Measurements from ENCODE around the gene COG5. TPM values are rescaled to one million over a fixed set of nuclear protein-coding genes. Genes with fewer than 3 reads are reported as not detected.

Gene COG5
- polyA plus RNA-seq, 3 donors: 12.7 to 29.0 (median 28.1) TPM

- Mint-ChIP-seq H3K27me3 (ENCODE audit: low read depth in 3 of 3) (no peaks in the 10 kb centered on the region), H3K4me1 (peaks cover 1% of the 10 kb centered on the region), H3K27ac (no peak overlapping the region), H3K4me3 (no peak overlapping the region), H3K9me3 (peaks cover 1 to 11% (median 4%) of the 10 kb centered on the region in 7 donors), H3K36me3 (peaks cover 10 to 13% of the 10 kb centered on the region in 2 donors)
- H3K9me3 ChIP-seq (replicated peaks in 1 of 2; ENCODE audit: control insufficient read depth in 1 of 2, insufficient read depth in 1 of 2, low read length in 2 of 2): peaks cover 3 to 4% of the 10 kb centered on the region in 2 donors
- TF ChIP-seq CTCF (IDR thresholded peaks at IDR 0.05): no peak
- no peak overlapping the region for H3K27ac ChIP-seq (ENCODE audit: low read depth in 1 of 2, low read length in 2 of 2)
- intact Hi-C loops (cut with micrococcal nuclease): no loop called here
- H3K9ac ChIP-seq (ENCODE audit: insufficient read depth, low read length, poor library complexity, severe bottlenecking): no peak overlapping the region
- H4K20me1 ChIP-seq (ENCODE audit: insufficient read depth, low read length): no peaks in the 10 kb centered on the region
- H3K27me3 ChIP-seq (ENCODE audit: control insufficient read depth in 2 of 2, insufficient read depth in 2 of 2, low read length in 2 of 2): no peaks in the 10 kb centered on the region
- no peak for DNase-seq
- H3K4me1 ChIP-seq (ENCODE audit: control insufficient read depth in 1 of 2, insufficient read depth in 2 of 2, low read length in 2 of 2): no peaks in the 10 kb centered on the region
- H2AFZ ChIP-seq (ENCODE audit: insufficient read depth, low read depth, low read length, poor library complexity, severe bottlenecking): no peak overlapping the region
- no peak overlapping the region for H3K4me2 ChIP-seq (replicated peaks; ENCODE audit: extremely low read depth, low read length, poor library complexity, severe bottlenecking)
- WGBS (ENCODE audit: insufficient coverage): no CpG with 5 or more reads among the region's 1 CpG
- no peak overlapping the region for H3K4me3 ChIP-seq (replicated peaks in 1 of 3; ENCODE audit: low read depth in 2 of 3, low read length in 3 of 3)
- H3K79me2 ChIP-seq (ENCODE audit: insufficient read depth, low read length): no peaks in the 10 kb centered on the region
- peaks cover 0 to 16% of the 10 kb centered on the region in 2 donors for H3K36me3 ChIP-seq (replicated peaks in 1 of 2; ENCODE audit: control insufficient read depth in 1 of 2, insufficient read depth in 2 of 2, low read length in 2 of 2)
Observed at GRCh38 chr7:107428642-107429041, 135.1 kb downstream of the COG5 start.

- no peaks in the 10 kb centered on the region for H3K79me2 ChIP-seq (ENCODE audit: insufficient read depth, low read length)
- Mint-ChIP-seq H3K4me3 (no peak overlapping the region), H3K36me3 (peaks cover 8 to 10% of the 10 kb centered on the region in 2 donors), H3K9me3 (peaks cover 0 to 10% (median 3%) of the 10 kb centered on the region in 7 donors), H3K4me1 (peaks cover 1% of the 10 kb centered on the region), H3K27ac (no peak overlapping the region), H3K27me3 (ENCODE audit: low read depth in 3 of 3) (no peaks in the 10 kb centered on the region)
- TF ChIP-seq CTCF (IDR thresholded peaks at IDR 0.05): no peak
- no peak overlapping the region for H2AFZ ChIP-seq (ENCODE audit: insufficient read depth, low read depth, low read length, poor library complexity, severe bottlenecking)
- no peak overlapping the region for H3K4me3 ChIP-seq (replicated peaks in 1 of 3; ENCODE audit: low read depth in 2 of 3, low read length in 3 of 3)
- intact Hi-C loops (cut with micrococcal nuclease): no loop called here
- H3K27ac ChIP-seq (ENCODE audit: low read depth in 1 of 2, low read length in 2 of 2): no peak overlapping the region
- no peaks in the 10 kb centered on the region for H3K27me3 ChIP-seq (ENCODE audit: control insufficient read depth in 2 of 2, insufficient read depth in 2 of 2, low read length in 2 of 2)
- peaks cover 0 to 4% of the 10 kb centered on the region in 2 donors for H3K9me3 ChIP-seq (replicated peaks in 1 of 2; ENCODE audit: control insufficient read depth in 1 of 2, insufficient read depth in 1 of 2, low read length in 2 of 2)
- peaks cover 0 to 16% of the 10 kb centered on the region in 2 donors for H3K36me3 ChIP-seq (replicated peaks in 1 of 2; ENCODE audit: control insufficient read depth in 1 of 2, insufficient read depth in 2 of 2, low read length in 2 of 2)
- 100% methylated on average over 2 of the region's 5 CpGs for WGBS (ENCODE audit: insufficient coverage)
- H3K4me1 ChIP-seq (ENCODE audit: control insufficient read depth in 1 of 2, insufficient read depth in 2 of 2, low read length in 2 of 2): no peaks in the 10 kb centered on the region
- no peaks in the 10 kb centered on the region for H4K20me1 ChIP-seq (ENCODE audit: insufficient read depth, low read length)
- no peak overlapping the region for H3K4me2 ChIP-seq (replicated peaks; ENCODE audit: extremely low read depth, low read length, poor library complexity, severe bottlenecking)
- no peak overlapping the region for H3K9ac ChIP-seq (ENCODE audit: insufficient read depth, low read length, poor library complexity, severe bottlenecking)
- DNase-seq: no peak
Observed at GRCh38 chr7:107427462-107427861, 136.3 kb downstream of the COG5 start.
